ENCODE results near the gene ARSG. TPM values are rescaled to one million over a fixed set of nuclear protein-coding genes. Genes with fewer than 3 reads are reported as not detected.
"Not testable (repeated sequence)": the region's sequence is repeated elsewhere in the genome, so short reads cannot be mapped to it uniquely, and the experiment has no call there.

The ARSG gene
- polyA plus RNA-seq, 1 of the 3 experiments (the other 2 are of a cell fraction), result 0.41 TPM

DNA sequence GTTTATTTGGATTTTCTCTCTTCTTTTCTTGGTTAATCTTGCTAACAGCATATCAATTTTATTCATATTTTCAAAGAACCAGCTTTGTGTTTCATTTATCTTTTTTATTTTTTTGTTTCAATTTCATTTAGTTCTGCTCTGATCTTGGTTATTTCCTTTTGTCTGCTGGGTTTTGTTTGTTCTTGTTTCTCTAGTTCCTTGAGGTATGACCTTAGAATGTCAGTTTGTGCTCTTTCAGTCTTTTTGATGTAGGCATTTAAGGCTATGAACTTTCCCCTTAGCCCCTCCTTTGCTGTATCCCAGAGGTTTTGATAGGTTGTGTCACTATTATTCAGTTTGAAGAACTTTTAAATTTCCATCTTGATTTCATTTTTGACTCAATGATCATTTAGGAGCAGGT is 123.6 kb downstream of the ARSG start:
- H3K4me2 ChIP-seq; H3K9me2 ChIP-seq; H3F3A ChIP-seq (replicated peaks; ENCODE audit: insufficient read depth); H3K4me1 ChIP-seq (ENCODE audit: control insufficient read depth in 1 of 2, insufficient read depth in 2 of 2, low read depth in 1 of 2, low read length in 1 of 2); H3K36me3 ChIP-seq (replicated peaks in 1 of 2; ENCODE audit: control insufficient read depth in 1 of 2, insufficient read depth in 2 of 2, low read length in 1 of 2); DNase-seq; H3K9me3 ChIP-seq; H2AFZ ChIP-seq (ENCODE audit: low read depth); H3K27me3 ChIP-seq (ENCODE audit: insufficient read depth); H4K20me1 ChIP-seq (ENCODE audit: insufficient read depth); H3K9ac ChIP-seq; H3K79me2 ChIP-seq (ENCODE audit: insufficient read depth); POLR2A ChIA-PET; H3K4me3 ChIP-seq (ENCODE audit: low read depth in 2 of 2, low read length in 1 of 2); H3K27ac ChIP-seq (ENCODE audit: low read depth in 2 of 2, low read length in 1 of 2): not testable (repeated sequence)
- CTCF ChIA-PET, result interaction anchor here (1.0 to 3.1 kb wide), 3 partner anchors 16 to 21 kb away, joined by 4 to 19 read pairs (median 4); no protein-coding TSS in a partner anchor

DNA sequence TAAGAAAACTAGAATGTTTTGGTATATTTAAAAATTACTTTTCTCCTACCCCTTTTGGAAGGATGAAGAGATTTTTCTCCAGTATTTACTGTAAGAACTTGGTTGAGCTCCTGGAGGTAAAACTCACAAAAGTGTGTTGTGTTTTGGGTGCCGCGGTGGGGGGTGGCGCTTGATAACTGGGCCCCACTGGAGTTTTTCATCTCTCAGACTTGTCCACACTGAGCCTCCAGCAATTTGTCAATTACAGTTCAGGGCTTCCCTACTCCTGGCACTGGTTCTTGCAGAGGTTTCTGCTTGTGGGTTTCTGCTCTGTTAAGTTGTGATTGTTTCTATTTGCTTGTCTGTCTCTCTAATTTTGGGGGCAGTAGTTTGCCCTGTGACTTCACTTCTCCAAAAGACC is 126.0 kb downstream of the ARSG start:
- H3K27ac ChIP-seq (ENCODE audit: low read depth in 2 of 2, low read length in 1 of 2), result no peak overlapping the region
- no peaks in the 10 kb centered on the region for H4K20me1 ChIP-seq (ENCODE audit: insufficient read depth)
- DNase-seq, result no peak
- H3K79me2 ChIP-seq (ENCODE audit: insufficient read depth), result no peaks in the 10 kb centered on the region
- H3K9me3 ChIP-seq, result no peaks in the 10 kb centered on the region
- no peaks in the 10 kb centered on the region for H3K9me2 ChIP-seq
- H3F3A ChIP-seq (replicated peaks; ENCODE audit: insufficient read depth), result peaks cover 4% of the 10 kb centered on the region
- H2AFZ ChIP-seq (ENCODE audit: low read depth), result no peak overlapping the region
- H3K4me3 ChIP-seq (ENCODE audit: low read depth in 2 of 2, low read length in 1 of 2), result no peak overlapping the region
- ChIA-PET CTCF (interaction anchor here (1.4 to 3.8 kb wide), 4 partner anchors 11 to 154 kb away, joined by 3 to 26 read pairs (median 13); no protein-coding TSS in a partner anchor), POLR2A (no interaction called here)
- TF ChIP-seq, protein P1, sequence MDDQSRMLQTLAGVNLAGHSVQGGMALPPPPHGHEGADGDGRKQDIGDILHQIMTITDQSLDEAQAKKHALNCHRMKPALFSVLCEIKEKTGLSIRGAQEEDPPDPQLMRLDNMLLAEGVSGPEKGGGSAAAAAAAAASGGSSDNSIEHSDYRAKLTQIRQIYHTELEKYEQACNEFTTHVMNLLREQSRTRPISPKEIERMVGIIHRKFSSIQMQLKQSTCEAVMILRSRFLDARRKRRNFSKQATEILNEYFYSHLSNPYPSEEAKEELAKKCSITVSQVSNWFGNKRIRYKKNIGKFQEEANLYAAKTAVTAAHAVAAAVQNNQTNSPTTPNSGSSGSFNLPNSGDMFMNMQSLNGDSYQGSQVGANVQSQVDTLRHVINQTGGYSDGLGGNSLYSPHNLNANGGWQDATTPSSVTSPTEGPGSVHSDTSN (IDR thresholded peaks at IDR 0.05), result no peak
- TF ChIP-seq GABPA (IDR thresholded peaks at IDR 0.05; ENCODE audit: low read depth) (no peak), GATA2 (CRISPR knock-in tag; IDR thresholded peaks at IDR 0.05) (no peak), EZH2phosphoT487 (IDR thresholded peaks at IDR 0.05; ENCODE audit: borderline replicate concordance, low read depth) (no peak), FOSL2 (IDR thresholded peaks at IDR 0.05; ENCODE audit: borderline replicate concordance, low read depth) (no peak)
- TF ChIP-seq, protein P2, sequence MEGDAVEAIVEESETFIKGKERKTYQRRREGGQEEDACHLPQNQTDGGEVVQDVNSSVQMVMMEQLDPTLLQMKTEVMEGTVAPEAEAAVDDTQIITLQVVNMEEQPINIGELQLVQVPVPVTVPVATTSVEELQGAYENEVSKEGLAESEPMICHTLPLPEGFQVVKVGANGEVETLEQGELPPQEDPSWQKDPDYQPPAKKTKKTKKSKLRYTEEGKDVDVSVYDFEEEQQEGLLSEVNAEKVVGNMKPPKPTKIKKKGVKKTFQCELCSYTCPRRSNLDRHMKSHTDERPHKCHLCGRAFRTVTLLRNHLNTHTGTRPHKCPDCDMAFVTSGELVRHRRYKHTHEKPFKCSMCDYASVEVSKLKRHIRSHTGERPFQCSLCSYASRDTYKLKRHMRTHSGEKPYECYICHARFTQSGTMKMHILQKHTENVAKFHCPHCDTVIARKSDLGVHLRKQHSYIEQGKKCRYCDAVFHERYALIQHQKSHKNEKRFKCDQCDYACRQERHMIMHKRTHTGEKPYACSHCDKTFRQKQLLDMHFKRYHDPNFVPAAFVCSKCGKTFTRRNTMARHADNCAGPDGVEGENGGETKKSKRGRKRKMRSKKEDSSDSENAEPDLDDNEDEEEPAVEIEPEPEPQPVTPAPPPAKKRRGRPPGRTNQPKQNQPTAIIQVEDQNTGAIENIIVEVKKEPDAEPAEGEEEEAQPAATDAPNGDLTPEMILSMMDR (IDR thresholded peaks at IDR 0.05), result no peak
- no peaks in the 10 kb centered on the region for H3K27me3 ChIP-seq (ENCODE audit: insufficient read depth)
- H3K4me1 ChIP-seq (ENCODE audit: control insufficient read depth in 1 of 2, insufficient read depth in 2 of 2, low read depth in 1 of 2, low read length in 1 of 2), result no peaks in the 10 kb centered on the region
- no peak overlapping the region for H3K9ac ChIP-seq
- H3K36me3 ChIP-seq (replicated peaks in 1 of 2; ENCODE audit: control insufficient read depth in 1 of 2, insufficient read depth in 2 of 2, low read length in 1 of 2), result peaks cover 0 to 8% of the 10 kb centered on the region in 2 experiments
- WGBS (ENCODE audit: low lambda C conversion rate), result 92% methylated on average over 3 of the region's 3 CpGs
- no peak overlapping the region for H3K4me2 ChIP-seq

DNA sequence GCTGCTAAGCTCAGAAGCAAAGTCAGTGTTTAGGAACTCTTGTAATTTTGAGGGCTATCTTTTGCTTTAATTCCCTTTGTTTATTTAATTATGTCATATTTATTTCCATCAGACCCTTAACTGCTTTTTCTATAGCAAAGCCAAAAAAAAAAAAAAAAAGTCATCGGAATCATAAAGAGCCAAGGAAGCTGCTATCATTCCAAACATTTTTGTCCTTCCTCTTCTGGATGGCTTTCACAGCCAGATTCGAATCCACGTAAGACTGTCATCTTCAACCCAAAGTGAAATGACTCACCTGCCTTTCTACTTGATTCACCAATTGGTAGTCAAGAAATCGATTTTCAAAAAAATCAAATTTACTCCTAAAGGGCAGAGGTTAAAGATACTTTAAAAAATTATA is 127.6 kb downstream of the ARSG start:
- no peak overlapping the region for H3K4me3 ChIP-seq (ENCODE audit: low read depth in 2 of 2, low read length in 1 of 2)
- no peaks in the 10 kb centered on the region for H3K9me3 ChIP-seq
- no peak overlapping the region for H3K27ac ChIP-seq (ENCODE audit: low read depth in 2 of 2, low read length in 1 of 2)
- ChIA-PET CTCF (interaction anchor here (0.9 to 3.8 kb wide), 3 partner anchors 18 to 47 kb away, joined by 3 to 26 read pairs (median 20); no protein-coding TSS in a partner anchor), POLR2A (no interaction called here)
- H3K79me2 ChIP-seq (ENCODE audit: insufficient read depth), result no peaks in the 10 kb centered on the region
- peaks cover 0 to 13% of the 10 kb centered on the region in 2 experiments for H3K36me3 ChIP-seq (replicated peaks in 1 of 2; ENCODE audit: control insufficient read depth in 1 of 2, insufficient read depth in 2 of 2, low read length in 1 of 2)
- no peaks in the 10 kb centered on the region for H4K20me1 ChIP-seq (ENCODE audit: insufficient read depth)
- no peak overlapping the region for H2AFZ ChIP-seq (ENCODE audit: low read depth)
- H3F3A ChIP-seq (replicated peaks; ENCODE audit: insufficient read depth), result peaks cover 4% of the 10 kb centered on the region
- no peaks in the 10 kb centered on the region for H3K27me3 ChIP-seq (ENCODE audit: insufficient read depth)
- no peak overlapping the region for H3K9ac ChIP-seq
- H3K9me2 ChIP-seq, result no peaks in the 10 kb centered on the region
- DNase-seq, result no peak
- WGBS (ENCODE audit: low lambda C conversion rate), result 52% methylated on average over 4 of the region's 4 CpGs
- no peak overlapping the region for H3K4me2 ChIP-seq
- no peak for TF ChIP-seq FOSL2 (IDR thresholded peaks at IDR 0.05; ENCODE audit: borderline replicate concordance, low read depth)
- TF ChIP-seq, protein P1 (IDR thresholded peaks at IDR 0.05), result no peak
- TF ChIP-seq JUND (IDR thresholded peaks at IDR 0.05), result no peak
- no peak for TF ChIP-seq RCOR1 (IDR thresholded peaks at IDR 0.05; ENCODE audit: low read length)
- TF ChIP-seq, protein P2 (IDR thresholded peaks at IDR 0.05), result no peak
- no peak for TF ChIP-seq NFIC (IDR thresholded peaks at IDR 0.05; ENCODE audit: borderline replicate concordance)
- H3K4me1 ChIP-seq (ENCODE audit: control insufficient read depth in 1 of 2, insufficient read depth in 2 of 2, low read depth in 1 of 2, low read length in 1 of 2), result no peaks in the 10 kb centered on the region

Data from SK-N-SH (cell line).